Measurements from ENCODE around the gene ANAPC7.

ANAPC7 gene

GRCh38 chr12:110330544-110330943 is 73.0 kb downstream of the ANAPC7 start:
- TF ChIP-seq POLR2A (IDR thresholded peaks at IDR 0.05; ENCODE audit: low read length), result no peak
- no peak for TF ChIP-seq GATA1 (IDR thresholded peaks at IDR 0.05; ENCODE audit: low read depth, low read length)
- peak in 1 of 2 experiments; percentile 35 for DNase-seq

GRCh38 chr12:110330124-110330523 is 73.4 kb downstream of the ANAPC7 start:
- TF ChIP-seq POLR2A (IDR thresholded peaks at IDR 0.05; ENCODE audit: low read length) (no peak), GATA1 (IDR thresholded peaks at IDR 0.05; ENCODE audit: low read depth, low read length) (no peak)
- no peak for DNase-seq

DNA sequence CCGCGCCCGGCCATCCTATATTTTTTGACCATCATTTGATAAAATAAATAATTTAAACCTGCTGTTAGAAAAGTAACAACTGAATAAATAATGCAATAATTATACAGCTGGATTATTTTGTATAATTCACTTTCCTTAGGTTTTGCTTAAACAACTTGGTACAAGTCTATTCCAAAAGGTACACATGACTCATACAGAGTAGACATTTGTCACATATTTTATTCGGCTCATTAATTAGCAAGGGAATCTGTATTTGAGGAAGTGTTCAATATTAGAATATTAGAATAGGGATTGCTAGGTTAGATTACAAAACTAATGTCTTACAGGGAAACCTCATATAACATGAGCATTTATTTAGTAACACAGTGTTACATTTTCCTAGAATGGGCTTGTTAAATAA is 73.8 kb downstream of the ANAPC7 start:
- no peak for DNase-seq
- TF ChIP-seq POLR2A (IDR thresholded peaks at IDR 0.05; ENCODE audit: low read length) (no peak), GATA1 (IDR thresholded peaks at IDR 0.05; ENCODE audit: low read depth, low read length) (no peak)

Measured in erythroblast (primary cell).